GM12878 (cell line): ENCODE data around the gene WNT7A. TPM values are rescaled to one million over a fixed set of nuclear protein-coding genes. Genes with fewer than 3 reads are reported as not detected.

Experiments
- ATAC-seq: fragments of 200-7000 bp; cut with Tn5 transposase; 3 replicates; pipeline ENCODE4 v1.9.1; 2020; ENCODE audit warnings: mild to moderate bottlenecking, moderate library complexity
- BruUV-seq: library from RNA; stranded (reverse); fragments of 400-500 nt; replicated peaks from 2 replicates; lab custom pipeline; 2021; lab: Mats Ljungman, UMichigan
- CTCF ChIA-PET: fragments of 300-600 bp; sonication (Branson Sonifier 250); formaldehyde crosslinking; extraction: SDS; loops from one replicate; lab custom pipeline; 2021; ENCODE audit warnings: inconsistent platforms; lab: Yijun Ruan, JAX
- POLR2A ChIA-PET: fragments of 350-600 bp; formaldehyde crosslinking; extraction: SDS; loops from one replicate; lab custom pipeline; 2021; ENCODE audit warnings: inconsistent platforms; lab: Charles Lee
- RAD21 ChIA-PET: fragments of 300-600 bp; sonication (Branson Sonifier 250); formaldehyde crosslinking; loops from one replicate; lab custom pipeline; 2023; ENCODE audit warnings: antibody characterized with exemption; ENCODE audit not compliant: unreplicated experiment; lab: Charles Lee
- SMC1A ChIA-PET: fragments of 300-600 bp; sonication (Branson Sonifier 250); formaldehyde crosslinking; loops from one replicate; lab custom pipeline; 2023; ENCODE audit not compliant: unreplicated experiment, uncharacterized antibody; lab: Charles Lee
- DNase-seq: peaks from one replicate; pipeline ENCODE4 v3.0.0-alpha.2; 2011; ENCODE audit warnings: low read depth, low spot score
- FAIRE-seq: peaks from 3 replicates; lab custom pipeline; 2011; peaks lifted over from hg19 to GRCh38; lab: Jason Lieb, UNC
- H2AFZ ChIP-seq: 2 replicates; pipeline ENCODE4 v1.6.0; 2011; ENCODE audit warnings: low read depth, low read length, control low read depth; ENCODE audit not compliant: control insufficient read depth
- H3K27ac ChIP-seq: 2 replicates; pipeline ENCODE4 v1.5.1; 2011; ENCODE audit warnings: control low read depth; ENCODE audit not compliant: control insufficient read depth, insufficient read depth
- H3K27me3 ChIP-seq, 2 experiments: replicated peaks in 1 of 2; 2 replicates each; pipeline versions ENCODE4 v1.6.0 to v1.6.1; 2011; ENCODE audit warnings: low read length in 1 of 2; ENCODE audit not compliant: control insufficient read depth in 2 of 2, insufficient read depth in 2 of 2
- H3K36me3 ChIP-seq, 2 experiments: 2 replicates each; pipeline ENCODE4 v1.5.1; 2011; ENCODE audit warnings: low read length in 1 of 2; ENCODE audit not compliant: control insufficient read depth in 2 of 2, insufficient read depth in 2 of 2
- H3K4me1 ChIP-seq: 2 replicates; pipeline ENCODE4 v1.6.1; 2011; ENCODE audit warnings: mild to moderate bottlenecking, low read length, moderate library complexity, mixed read lengths; ENCODE audit not compliant: control insufficient read depth, insufficient read depth
- H3K4me2 ChIP-seq: 2 replicates; pipeline ENCODE4 v1.6.0; 2011; ENCODE audit warnings: control low read depth; ENCODE audit not compliant: control insufficient read depth, insufficient read depth
- H3K4me3 ChIP-seq: fragments of 200-600 bp; sonication (generic); 2 replicates; pipeline ENCODE4 v1.5.1; 2016
- H3K79me2 ChIP-seq: 2 replicates; pipeline ENCODE4 v1.6.0; 2011; ENCODE audit warnings: low read length; ENCODE audit not compliant: control insufficient read depth, insufficient read depth
- H3K9ac ChIP-seq: 2 replicates; pipeline ENCODE4 v1.8.0; 2011; ENCODE audit warnings: low read length, control low read depth, mixed read lengths; ENCODE audit not compliant: control insufficient read depth, insufficient read depth
- H3K9me3 ChIP-seq: replicated peaks from 3 replicates; pipeline ENCODE4 v1.5.1; 2011; ENCODE audit warnings: mild to moderate bottlenecking, low read length; ENCODE audit not compliant: control insufficient read depth, insufficient read depth
- H4K20me1 ChIP-seq: 2 replicates; pipeline ENCODE4 v1.6.0; 2011; ENCODE audit not compliant: control insufficient read depth, insufficient read depth
- CHD4 ChIP-seq: fragments of 200-600 bp; sonication (generic); IDR thresholded peaks from 2 replicates; pipeline ENCODE4 v1.6.1; 2016; ENCODE audit warnings: mild to moderate bottlenecking
- EED ChIP-seq: sonication (generic); IDR thresholded peaks from 2 replicates; pipeline ENCODE4 v1.6.1; 2016; ENCODE audit warnings: antibody characterized with exemption, low read depth
- EGR1 ChIP-seq, 2 experiments: IDR thresholded peaks; 1 replicate in 1 of 2; 2 replicates in 1 of 2; pipeline ENCODE4 v1.6.1; 2011 to 2012; ENCODE audit warnings: low read depth in 2 of 2, low read length in 2 of 2, borderline replicate concordance in 1 of 2, mild to moderate bottlenecking in 1 of 2, moderate library complexity in 1 of 2
- EP300 ChIP-seq, 2 experiments: fragments of 150-350 bp in 1 of 2; IDR thresholded peaks; 2 replicates each; pipeline ENCODE4 v1.6.1; 2011 to 2012; ENCODE audit warnings: low read depth in 2 of 2, low read length in 2 of 2, borderline replicate concordance in 1 of 2, improper control_type of control experiment in 1 of 2, inconsistent platforms in 1 of 2; ENCODE audit not compliant: control insufficient read depth in 1 of 2
- FOS ChIP-seq: IDR thresholded peaks from 3 replicates; pipeline ENCODE4 v1.6.1; 2011; ENCODE audit warnings: borderline replicate concordance; ENCODE audit not compliant: insufficient read length; ENCODE audit errors: extremely low read depth
- FOXM1 ChIP-seq: IDR thresholded peaks from 2 replicates; pipeline ENCODE4 v1.6.1; 2012; ENCODE audit warnings: low read depth, mild to moderate bottlenecking, inconsistent platforms, low read length, moderate library complexity
- HCFC1 ChIP-seq: fragments of 150-350 bp; IDR thresholded peaks from 2 replicates; pipeline ENCODE4 v1.6.1; 2014; ENCODE audit warnings: low read length
- NFYB ChIP-seq: IDR thresholded peaks from 2 replicates; pipeline ENCODE4 v1.6.1; 2011; ENCODE audit warnings: low read depth, mild to moderate bottlenecking, low read length, improper control_type of control experiment, moderate library complexity; ENCODE audit not compliant: insufficient read depth
- NR2C2 ChIP-seq: IDR thresholded peaks from 2 replicates; pipeline ENCODE4 v1.6.1; 2011; ENCODE audit warnings: borderline replicate concordance, low read depth; ENCODE audit not compliant: control insufficient read depth, insufficient read length
- SMARCA5 ChIP-seq: fragments of 450-650 bp; IDR thresholded peaks from 2 replicates; pipeline ENCODE4 v1.6.1; 2017; ENCODE audit warnings: mild to moderate bottlenecking
- SUPT20H ChIP-seq: IDR thresholded peaks from 2 replicates; pipeline ENCODE4 v1.6.1; 2011; ENCODE audit warnings: low read depth, mild to moderate bottlenecking, low read length, moderate library complexity, borderline replicate concordance; ENCODE audit not compliant: control insufficient read depth
- TARDBP ChIP-seq: IDR thresholded peaks from 2 replicates; pipeline ENCODE4 v1.6.1; 2016; ENCODE audit warnings: borderline replicate concordance
- ZNF274 ChIP-seq: IDR thresholded peaks from one replicate; pipeline ENCODE4 v1.8.0; 2011; ENCODE audit not compliant: insufficient read length, insufficient read depth
- WGBS: methylation state at CpG from one replicate; pipeline ENCODE4 v1.1.6; 2016; ENCODE audit warnings: low lambda C conversion rate; ENCODE audit not compliant: insufficient replicate concordance, insufficient coverage; ENCODE audit errors: missing lambda C conversion rate; 5-methylcytosine and 5-hydroxymethylcytosine counted together
- in situ Hi-C: fragments of 300-500 bp; cut with MboI; formaldehyde crosslinking; loops from 9 replicates; pipeline ENCODE4 v1.14.3; 2018; ENCODE audit warnings: mixed read lengths
- intact Hi-C: fragments of 100-400 bp; cut with micrococcal nuclease; formaldehyde crosslinking; loops from one replicate; pipeline ENCODE4 v1.14.2; 2022; ENCODE audit not compliant: unreplicated experiment
- polyA plus RNA-seq, 11 experiments: library from polyadenylated mRNA; depleted of rRNA in 4 of 11; unstranded in 6 of 11; stranded (reverse) in 5 of 11; fragments of >200 nt; fragmentation: Nextera tagmentation in 4 of 11; fragmentation: Illumina TruSeq in 1 of 11; extraction: Ambion mirVana in 4 of 11; extraction: Trizol in 1 of 11; gene quantifications; 1 replicate in 1 of 11; 2 replicates in 10 of 11; pipeline versions ENCODE4 v1.2.1 to v1.2.3, GENCODE V29; 2011 to 2016; ENCODE audit warnings: inconsistent platforms in 2 of 11, missing spikeins in 2 of 11, low read depth in 1 of 11
- total RNA-seq, 4 experiments: library from RNA; depleted of rRNA in 3 of 4; stranded (reverse); fragments of >200 nt in 3 of 4; fragmentation: Illumina TruSeq in 1 of 4; extraction: Trizol in 1 of 4; gene quantifications; 2 replicates each; pipeline versions ENCODE4 v1.2.1 to v1.2.3, GENCODE V29; 2013 to 2021
- TF ChIP-seq, protein P1 (sequence below): fragments of 450-650 bp; IDR thresholded peaks from 2 replicates; pipeline ENCODE4 v1.6.1; 2017; ENCODE audit warnings: antibody characterized with exemption, mild to moderate bottlenecking, moderate library complexity
- TF ChIP-seq, protein P2 (sequence below): IDR thresholded peaks from 2 replicates; pipeline ENCODE4 v1.6.1; 2011; ENCODE audit warnings: borderline replicate concordance, low read depth, mild to moderate bottlenecking, moderate library complexity, low read length; ENCODE audit not compliant: insufficient read depth, poor library complexity, severe bottlenecking
- TF ChIP-seq, protein P3 (sequence below): IDR thresholded peaks from 2 replicates; pipeline ENCODE4 v1.6.1; 2011; ENCODE audit warnings: borderline replicate concordance, low read depth, mild to moderate bottlenecking, moderate library complexity, mixed read lengths, low read length; ENCODE audit not compliant: insufficient read depth; ENCODE audit errors: extremely low read length

WNT7A gene
- total and polyA plus RNA-seq, 10 of the 15 experiments (the other 5 are each of a cell fraction or from before 2014, with no cell fraction given), result 0.08 TPM; not detected in 9

DNA sequence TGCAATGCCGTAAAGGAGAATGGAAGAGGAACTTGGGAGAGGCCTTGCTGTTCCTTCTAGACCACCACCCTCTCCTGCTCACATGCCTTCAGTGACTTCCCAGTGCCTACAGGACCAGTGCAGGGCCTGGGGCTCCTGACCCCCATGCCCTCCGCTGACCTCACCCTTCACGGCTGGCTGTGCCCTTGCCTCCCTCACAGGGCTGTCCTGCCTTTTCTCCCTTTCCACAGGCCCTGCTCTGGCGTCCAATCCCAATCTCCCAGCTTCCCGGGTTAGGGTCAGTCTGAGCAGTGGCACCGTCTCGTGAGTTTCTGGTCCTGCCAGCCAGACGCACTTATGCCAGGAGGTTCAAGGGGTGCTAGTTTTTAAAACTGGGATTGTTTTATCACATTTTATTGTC is 110.4 kb downstream of the WNT7A start:
- FAIRE-seq (no peak), ATAC-seq (no peak), DNase-seq (no peak)
- Histone ChIP-seq H3K27ac (no peak overlapping the region), H3K27me3 (0 out of 4 replicates have a peak, but pooled peaks cover 0 to 1% of the 10 kb centered on the region in 2 experiments), H2AFZ (no peak overlapping the region), H3K79me2 (no peaks in the 10 kb centered on the region), H4K20me1 (no peaks in the 10 kb centered on the region), H3K9ac (no peak overlapping the region), H3K9me3 (no peaks in the 10 kb centered on the region), H3K4me3 (no peak overlapping the region), H3K4me1 (no peaks in the 10 kb centered on the region), H3K36me3 (no peaks in the 10 kb centered on the region), H3K4me2 (no peak overlapping the region)
- SMC1A ChIA-PET, result no interaction called here
- RAD21 ChIA-PET, result no interaction called here
- POLR2A ChIA-PET, result no interaction called here
- TF ChIP-seq, protein P1, sequence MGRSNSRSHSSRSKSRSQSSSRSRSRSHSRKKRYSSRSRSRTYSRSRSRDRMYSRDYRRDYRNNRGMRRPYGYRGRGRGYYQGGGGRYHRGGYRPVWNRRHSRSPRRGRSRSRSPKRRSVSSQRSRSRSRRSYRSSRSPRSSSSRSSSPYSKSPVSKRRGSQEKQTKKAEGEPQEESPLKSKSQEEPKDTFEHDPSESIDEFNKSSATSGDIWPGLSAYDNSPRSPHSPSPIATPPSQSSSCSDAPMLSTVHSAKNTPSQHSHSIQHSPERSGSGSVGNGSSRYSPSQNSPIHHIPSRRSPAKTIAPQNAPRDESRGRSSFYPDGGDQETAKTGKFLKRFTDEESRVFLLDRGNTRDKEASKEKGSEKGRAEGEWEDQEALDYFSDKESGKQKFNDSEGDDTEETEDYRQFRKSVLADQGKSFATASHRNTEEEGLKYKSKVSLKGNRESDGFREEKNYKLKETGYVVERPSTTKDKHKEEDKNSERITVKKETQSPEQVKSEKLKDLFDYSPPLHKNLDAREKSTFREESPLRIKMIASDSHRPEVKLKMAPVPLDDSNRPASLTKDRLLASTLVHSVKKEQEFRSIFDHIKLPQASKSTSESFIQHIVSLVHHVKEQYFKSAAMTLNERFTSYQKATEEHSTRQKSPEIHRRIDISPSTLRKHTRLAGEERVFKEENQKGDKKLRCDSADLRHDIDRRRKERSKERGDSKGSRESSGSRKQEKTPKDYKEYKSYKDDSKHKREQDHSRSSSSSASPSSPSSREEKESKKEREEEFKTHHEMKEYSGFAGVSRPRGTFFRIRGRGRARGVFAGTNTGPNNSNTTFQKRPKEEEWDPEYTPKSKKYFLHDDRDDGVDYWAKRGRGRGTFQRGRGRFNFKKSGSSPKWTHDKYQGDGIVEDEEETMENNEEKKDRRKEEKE, result no peak
- TF ChIP-seq, protein P2, sequence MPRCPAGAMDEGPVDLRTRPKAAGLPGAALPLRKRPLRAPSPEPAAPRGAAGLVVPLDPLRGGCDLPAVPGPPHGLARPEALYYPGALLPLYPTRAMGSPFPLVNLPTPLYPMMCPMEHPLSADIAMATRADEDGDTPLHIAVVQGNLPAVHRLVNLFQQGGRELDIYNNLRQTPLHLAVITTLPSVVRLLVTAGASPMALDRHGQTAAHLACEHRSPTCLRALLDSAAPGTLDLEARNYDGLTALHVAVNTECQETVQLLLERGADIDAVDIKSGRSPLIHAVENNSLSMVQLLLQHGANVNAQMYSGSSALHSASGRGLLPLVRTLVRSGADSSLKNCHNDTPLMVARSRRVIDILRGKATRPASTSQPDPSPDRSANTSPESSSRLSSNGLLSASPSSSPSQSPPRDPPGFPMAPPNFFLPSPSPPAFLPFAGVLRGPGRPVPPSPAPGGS, result no peak
- TF ChIP-seq, protein P3, sequence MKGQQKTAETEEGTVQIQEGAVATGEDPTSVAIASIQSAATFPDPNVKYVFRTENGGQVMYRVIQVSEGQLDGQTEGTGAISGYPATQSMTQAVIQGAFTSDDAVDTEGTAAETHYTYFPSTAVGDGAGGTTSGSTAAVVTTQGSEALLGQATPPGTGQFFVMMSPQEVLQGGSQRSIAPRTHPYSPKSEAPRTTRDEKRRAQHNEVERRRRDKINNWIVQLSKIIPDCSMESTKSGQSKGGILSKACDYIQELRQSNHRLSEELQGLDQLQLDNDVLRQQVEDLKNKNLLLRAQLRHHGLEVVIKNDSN, result no peak
- TF ChIP-seq EP300 (IDR thresholded peaks at IDR 0.05; ENCODE audit: borderline replicate concordance in 1 of 2, control insufficient read depth in 1 of 2, low read depth in 2 of 2, low read length in 2 of 2) (no peak), FOS (no peak), NFYB (no peak), SUPT20H (no peak), CHD4 (no peak), EED (no peak), NR2C2 (no peak), ZNF274 (no peak), SMARCA5 (no peak), TARDBP (no peak), EGR1 (IDR thresholded peaks at IDR 0.05; ENCODE audit: borderline replicate concordance in 1 of 2, low read depth in 2 of 2, low read length in 2 of 2) (no peak), FOXM1 (no peak), HCFC1 (no peak)
- intact Hi-C loops, result no loop called here
- no TSS peak for BruUV-seq
- CTCF ChIA-PET, result no interaction called here
- in situ Hi-C loops, result no loop called here
- WGBS, result 44% methylated on average over 8 of the region's 8 CpGs
